ENCODE data around the gene FAU.

- TF ChIP-seq ZNF660 (tag by site-specific recombination; IDR thresholded peaks at IDR 0.05) = no peak
- TF ChIP-seq CTCF (tag by site-specific recombination; IDR thresholded peaks at IDR 0.05) = no peak
- no peak for TF ChIP-seq ZBTB21 (tag by site-specific recombination; IDR thresholded peaks at IDR 0.05)
- no peak for TF ChIP-seq ZNF350 (tag by site-specific recombination; IDR thresholded peaks at IDR 0.05)
- TF ChIP-seq OSR2 (tag by site-specific recombination; IDR thresholded peaks at IDR 0.05) = no peak
- TF ChIP-seq ZNF513 (tag by site-specific recombination; IDR thresholded peaks at IDR 0.05) = no peak
- no peak for TF ChIP-seq ZNF426 (tag by site-specific recombination; IDR thresholded peaks at IDR 0.05)
Measured at GRCh38 chr11:65156926-65157325, 35.0 kb upstream of the FAU start.

Data from HEK293 (cell line).